Thyroid gland (tissue), 4 donors: ENCODE results near the gene CFAP20DC. TPM values are rescaled to one million over a fixed set of nuclear protein-coding genes. Genes with fewer than 3 reads are reported as not detected.

ENCODE experiments used
- DNase-seq, 2 donors: peaks; one replicate each; pipeline ENCODE4 v3.0.0-alpha.2; 2019
- H3K27ac ChIP-seq, 3 donors: fragments of 200-600 bp; sonication (generic); 1 replicate in 2 of 3; 2 replicates in 1 of 3; pipeline ENCODE4 v1.5.1; 2016 to 2019; ENCODE audit warnings: mild to moderate bottlenecking in 1 of 3, moderate library complexity in 1 of 3
- H3K27me3 ChIP-seq: fragments of 200-600 bp; sonication (generic); one replicate; pipeline ENCODE4 v1.5.1; 2019
- H3K36me3 ChIP-seq, 2 donors: fragments of 200-600 bp; sonication (generic); one replicate each; pipeline ENCODE4 v1.5.1; 2016 to 2019
- H3K4me1 ChIP-seq, 2 donors: fragments of 200-600 bp; sonication (generic); one replicate each; pipeline ENCODE4 v1.5.1; 2017 to 2019
- H3K4me3 ChIP-seq, 3 donors: fragments of 200-600 bp; sonication (generic); replicated peaks in 1 of 3; 1 replicate in 2 of 3; 2 replicates in 1 of 3; pipeline ENCODE4 v1.5.1; 2016; ENCODE audit warnings: mild to moderate bottlenecking in 1 of 3
- H3K9me3 ChIP-seq: fragments of 200-600 bp; sonication (generic); one replicate; pipeline ENCODE4 v1.5.1; 2017
- CTCF ChIP-seq, 6 experiments: fragments of 200-600 bp in 3 of 6; fragments of 450-650 bp in 3 of 6; sonication (generic) in 3 of 6; IDR thresholded peaks; one replicate each; pipeline ENCODE4 v1.5.1; 2016 to 2019; ENCODE audit warnings: antibody characterized with exemption in 6 of 6, mild to moderate bottlenecking in 2 of 6, inconsistent platforms in 1 of 6, moderate library complexity in 1 of 6
- POLR2A ChIP-seq, 2 donors: fragments of 450-650 bp; IDR thresholded peaks; one replicate each; pipeline ENCODE4 v1.6.1; 2017; ENCODE audit warnings: antibody characterized with exemption in 2 of 2, mild to moderate bottlenecking in 2 of 2, moderate library complexity in 1 of 2
- whole genome bisulfite sequencing, 2 donors: methylation state at CpG; one replicate each; pipeline ENCODE4 v1.1.5; 2017; 5-methylcytosine and 5-hydroxymethylcytosine counted together
- intact Hi-C: fragments of 100-400 bp; cut with DNase I; formaldehyde crosslinking; loops from one replicate; pipeline ENCODE4 v1.15.1; 2023
- total RNA-seq, 4 donors: library from RNA; depleted of rRNA; stranded (reverse); fragments of >200 nt; gene quantifications; one replicate each; pipeline ENCODE4 v1.2.3, GENCODE V29; 2016

CFAP20DC gene
- total RNA-seq, 4 donors from 2014 or later, result 0.20 to 0.92 (median 0.60) TPM

- WGBS, 2 donors, result 90% methylated on average over 2 of the region's 2 CpGs
- no peaks in the 10 kb centered on the region for H3K9me3 ChIP-seq
- H3K27me3 ChIP-seq, result no peaks in the 10 kb centered on the region
- DNase-seq, result no peak
- H3K36me3 ChIP-seq, result no peaks in the 10 kb centered on the region
- intact Hi-C loops, result no loop called here
- no peak overlapping the region for H3K27ac ChIP-seq
- H3K4me1 ChIP-seq, result no peaks in the 10 kb centered on the region
- H3K4me3 ChIP-seq, result no peak overlapping the region
- TF ChIP-seq CTCF (IDR thresholded peaks at IDR 0.05), result no peak
- no peak for TF ChIP-seq POLR2A (IDR thresholded peaks at IDR 0.05)
Observed at GRCh38 chr3:58798312-58798711, 251.5 kb downstream of the CFAP20DC start.

GRCh38 chr3:58794750-58795149 is 255.1 kb downstream of the CFAP20DC start:
- no peak overlapping the region for H3K27ac ChIP-seq
- H3K9me3 ChIP-seq, result no peaks in the 10 kb centered on the region
- no peaks in the 10 kb centered on the region for H3K4me1 ChIP-seq
- no peak overlapping the region for H3K4me3 ChIP-seq
- no peak for DNase-seq
- H3K27me3 ChIP-seq, result no peaks in the 10 kb centered on the region
- H3K36me3 ChIP-seq, result no peaks in the 10 kb centered on the region
- 92 to 94% methylated on average over 4 of the region's 4 CpGs for WGBS, 2 donors
- intact Hi-C loops, result no loop called here
- no peak for TF ChIP-seq CTCF (IDR thresholded peaks at IDR 0.05)
- no peak for TF ChIP-seq POLR2A (IDR thresholded peaks at IDR 0.05)

- no peaks in the 10 kb centered on the region for H3K27me3 ChIP-seq
- TF ChIP-seq POLR2A (IDR thresholded peaks at IDR 0.05) (no peak), CTCF (IDR thresholded peaks at IDR 0.05) (no peak)
- no peaks in the 10 kb centered on the region for H3K4me1 ChIP-seq
- intact Hi-C loops, result no loop called here
- no peaks in the 10 kb centered on the region for H3K9me3 ChIP-seq
- no peak for DNase-seq
- H3K36me3 ChIP-seq, result no peaks in the 10 kb centered on the region
- no peak overlapping the region for H3K27ac ChIP-seq
- no peak overlapping the region for H3K4me3 ChIP-seq
- 96 to 97% methylated on average over 3 of the region's 3 CpGs for WGBS, 2 donors
Observed at GRCh38 chr3:58793938-58794337, 255.9 kb downstream of the CFAP20DC start.

GRCh38 chr3:58792921-58793451 is 256.8 kb downstream of the CFAP20DC start:
- TF ChIP-seq POLR2A (IDR thresholded peaks at IDR 0.05), result no peak
- no peak for TF ChIP-seq CTCF (IDR thresholded peaks at IDR 0.05)
- 78 to 82% methylated on average over 2 of the region's 2 CpGs for WGBS, 2 donors
- Histone ChIP-seq H3K36me3 (no peaks in the 10 kb centered on the region), H3K9me3 (no peaks in the 10 kb centered on the region), H3K4me3 (no peak overlapping the region), H3K27me3 (no peaks in the 10 kb centered on the region), H3K4me1 (no peaks in the 10 kb centered on the region), H3K27ac (no peak overlapping the region)
- intact Hi-C loops, result no loop called here
- no peak for DNase-seq

GRCh38 chr3:58789385-58789784 is 260.4 kb downstream of the CFAP20DC start:
- Histone ChIP-seq H3K36me3 (no peaks in the 10 kb centered on the region), H3K9me3 (no peaks in the 10 kb centered on the region), H3K4me3 (no peak overlapping the region), H3K27ac (no peak overlapping the region), H3K4me1 (no peaks in the 10 kb centered on the region), H3K27me3 (no peaks in the 10 kb centered on the region)
- no peak for DNase-seq
- TF ChIP-seq CTCF (IDR thresholded peaks at IDR 0.05), result no peak
- no peak for TF ChIP-seq POLR2A (IDR thresholded peaks at IDR 0.05)
- intact Hi-C loops, result no loop called here
